Heart left ventricle (tissue), 16 donors: ENCODE data around the gene DRD3. TPM values are rescaled to one million over a fixed set of nuclear protein-coding genes. Genes with fewer than 3 reads are reported as not detected.
A peak's percentile ranks its signal among the peaks of the same experiment; 100 is the strongest.

Source experiments
- ATAC-seq, 4 donors: fragments of 200-7000 bp; cut with Tn5 transposase; one replicate each; pipeline ENCODE4 v1.9.1; 2020 to 2022; ENCODE audit warnings: moderate library complexity in 4 of 4, mild to moderate bottlenecking in 3 of 4, moderate number of reproducible peaks in 1 of 4
- DNase-seq, 5 donors: peaks; one replicate each; pipeline ENCODE4 v3.0.0-alpha.2; 2020
- H3K27ac ChIP-seq, 12 donors: fragments of 200-600 bp; sonication (generic) in 4 of 12; one replicate each; pipeline versions ENCODE4 v1.5.0 to v1.8.0; 2016 to 2022; ENCODE audit warnings: mild to moderate bottlenecking in 2 of 12
- H3K27me3 ChIP-seq, 9 donors: fragments of 200-600 bp; sonication (generic) in 2 of 9; one replicate each; pipeline versions ENCODE4 v1.5.1 to v1.8.0; 2016 to 2022; ENCODE audit warnings: mild to moderate bottlenecking in 3 of 9
- H3K36me3 ChIP-seq, 9 donors: fragments of 200-600 bp; sonication (generic) in 2 of 9; one replicate each; pipeline versions ENCODE4 v1.5.0 to v1.8.0; 2018 to 2022; ENCODE audit warnings: mild to moderate bottlenecking in 2 of 9
- H3K4me1 ChIP-seq, 12 donors: fragments of 200-600 bp; sonication (generic) in 4 of 12; one replicate each; pipeline versions ENCODE4 v1.5.0 to v1.8.0; 2016 to 2022; ENCODE audit warnings: mild to moderate bottlenecking in 3 of 12
- H3K4me3 ChIP-seq, 12 donors: fragments of 200-600 bp; sonication (generic) in 4 of 12; one replicate each; pipeline versions ENCODE4 v1.5.0 to v1.8.0; 2017 to 2022; ENCODE audit warnings: mild to moderate bottlenecking in 9 of 12, moderate library complexity in 4 of 12
- H3K9me3 ChIP-seq, 12 donors: fragments of 200-600 bp; sonication (generic) in 4 of 12; one replicate each; pipeline versions ENCODE4 v1.5.0 to v1.8.0; 2016 to 2022; ENCODE audit warnings: mild to moderate bottlenecking in 1 of 12
- POLR2A ChIP-seq, 2 donors: fragments of 450-650 bp; IDR thresholded peaks; one replicate each; pipeline ENCODE4 v1.6.1; 2017; ENCODE audit warnings: antibody characterized with exemption in 2 of 2, mild to moderate bottlenecking in 2 of 2, moderate library complexity in 2 of 2
- WGBS, 4 donors: extraction: QIAGEN DNeasy Blood & Tissue Kit in 2 of 4; methylation state at CpG; one replicate each; pipeline versions ENCODE4 v1.1.5 to v1.1.7; 2013 to 2018; 5-methylcytosine and 5-hydroxymethylcytosine counted together
- intact Hi-C, 10 donors: fragments of 100-400 bp; cut with DNase I; formaldehyde crosslinking; loops; one replicate each; pipeline versions ENCODE4 v1.11.1 to v1.14.2; 2022
- polyA plus RNA-seq, 2 donors: library from polyadenylated mRNA; stranded (reverse); fragments of 200-250 nt; gene quantifications; one replicate each; pipeline ENCODE4 v1.2.3, GENCODE V29; 2013
- total RNA-seq, 9 donors: library from RNA; depleted of rRNA in 2 of 9; stranded (reverse); fragments of >200 nt in 2 of 9; fragmentation: NEBNext Ultra II Directional in 3 of 9; extraction: Animal tissue kit (Norgen Biotek cat#: 25700) in 3 of 9; gene quantifications; one replicate each; pipeline versions ENCODE4 v1.1.0 to v1.2.4, GENCODE V29; 2016 to 2023
- TF ChIP-seq, protein P1 (sequence below), 12 donors: fragments of 200-600 bp; sonication (generic) in 4 of 12; IDR thresholded peaks; one replicate each; pipeline versions ENCODE4 v1.5.0 to v1.8.0; 2018 to 2022; ENCODE audit warnings: antibody characterized with exemption in 12 of 12, mild to moderate bottlenecking in 5 of 12
- donor health status: ischemic (EF 13 %, LVEDD 7.1; RV severe dilation, severe dysfunction).
- donor health status: healthy with polysubstance abuse.
- donor health status: DM: no; HTN: yes; CAD: no.
- donor health status: DM: no; HTN: no; CAD: no.
- donor health status: ischemic (EF 25% LVEDD 6.9; RV normal size, moderate dysfunction).
- donor health status: ischemic (EF 25% LVEDD 5.7; RV mildly dilated, moderate dysfunction).
- donor health status: healthy.
- donor health status: DM: yes; HTN: yes; CAD: no.
- donor health status: ischemic (EF 35%, LVEDD 5.7; RV mildly dilated, moderate dysfunction).
- donor health status: nonischemic (EF 11% LVEDD 7.7; RV severe dilation, severe dysfunction).
- donor health status: DM: yes; HTN: yes; CAD: no.
- donor health status: PGD.
- donor health status: ischemic (EF 29% LVEDD 5.4; RV normal size, mild dysfunction).
- donor health status: nonischemic (EF 23%, LVEDD 6.1; RV moderate dilation, normal function).

Gene DRD3
- total and polyA plus RNA-seq, 11 donors: not detected

- Histone ChIP-seq H3K4me1 (no peaks in the 10 kb centered on the region), H3K27me3 (no peaks in the 10 kb centered on the region), H3K9me3 (no peaks in the 10 kb centered on the region), H3K4me3 (no peak overlapping the region), H3K36me3 (peaks cover 0 to 68% (median 60%) of the 10 kb centered on the region in 9 donors), H3K27ac (no peak overlapping the region)
- ATAC-seq (no peak), DNase-seq (no peak)
- WGBS, 4 donors: 87 to 94% (median 87%) methylated on average over 2 of the region's 2 CpGs
- no peak for TF ChIP-seq POLR2A (IDR thresholded peaks at IDR 0.05)
- TF ChIP-seq, protein P1, sequence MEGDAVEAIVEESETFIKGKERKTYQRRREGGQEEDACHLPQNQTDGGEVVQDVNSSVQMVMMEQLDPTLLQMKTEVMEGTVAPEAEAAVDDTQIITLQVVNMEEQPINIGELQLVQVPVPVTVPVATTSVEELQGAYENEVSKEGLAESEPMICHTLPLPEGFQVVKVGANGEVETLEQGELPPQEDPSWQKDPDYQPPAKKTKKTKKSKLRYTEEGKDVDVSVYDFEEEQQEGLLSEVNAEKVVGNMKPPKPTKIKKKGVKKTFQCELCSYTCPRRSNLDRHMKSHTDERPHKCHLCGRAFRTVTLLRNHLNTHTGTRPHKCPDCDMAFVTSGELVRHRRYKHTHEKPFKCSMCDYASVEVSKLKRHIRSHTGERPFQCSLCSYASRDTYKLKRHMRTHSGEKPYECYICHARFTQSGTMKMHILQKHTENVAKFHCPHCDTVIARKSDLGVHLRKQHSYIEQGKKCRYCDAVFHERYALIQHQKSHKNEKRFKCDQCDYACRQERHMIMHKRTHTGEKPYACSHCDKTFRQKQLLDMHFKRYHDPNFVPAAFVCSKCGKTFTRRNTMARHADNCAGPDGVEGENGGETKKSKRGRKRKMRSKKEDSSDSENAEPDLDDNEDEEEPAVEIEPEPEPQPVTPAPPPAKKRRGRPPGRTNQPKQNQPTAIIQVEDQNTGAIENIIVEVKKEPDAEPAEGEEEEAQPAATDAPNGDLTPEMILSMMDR (IDR thresholded peaks at IDR 0.05): no peak
- intact Hi-C loops: no loop called here
Measured at GRCh38 chr3:114086356-114086755, 92.5 kb downstream of the DRD3 start.

DNA sequence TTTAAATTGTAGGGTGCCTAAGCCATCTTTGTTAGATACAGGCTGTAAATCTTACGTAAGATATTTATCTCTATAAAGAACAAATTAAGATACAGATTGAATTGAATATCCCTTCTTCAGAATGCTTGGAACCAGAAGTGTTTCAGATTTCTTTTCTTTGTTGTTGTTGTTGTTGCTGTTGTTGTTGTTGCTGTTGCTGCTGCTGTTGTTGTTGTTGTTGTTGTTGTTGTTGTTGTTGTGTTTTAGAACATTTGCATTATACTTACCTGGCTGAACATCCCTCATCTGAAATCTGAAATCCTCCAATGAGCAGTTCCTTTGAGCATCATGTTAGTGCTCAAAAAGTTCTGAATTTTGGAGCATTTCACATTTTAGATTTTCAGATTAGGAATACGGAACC lies 95.7 kb downstream of the DRD3 start:
- intact Hi-C loops: no loop called here
- Histone ChIP-seq H3K4me3 (no peak overlapping the region), H3K36me3 (peaks cover 0 to 98% (median 91%) of the 10 kb centered on the region in 9 donors), H3K27me3 (no peaks in the 10 kb centered on the region), H3K4me1 (peaks cover 0 to 7% (median 0%) of the 10 kb centered on the region in 12 donors), H3K27ac (no peak overlapping the region), H3K9me3 (no peaks in the 10 kb centered on the region)
- 97 to 100% (median 98%) methylated on average over 2 of the region's 2 CpGs for WGBS, 4 donors
- TF ChIP-seq POLR2A (IDR thresholded peaks at IDR 0.05): no peak
- TF ChIP-seq, protein P1 (IDR thresholded peaks at IDR 0.05): no peak
- no peak for ATAC-seq
- no peak for DNase-seq

- no peak overlapping the region for H3K4me3 ChIP-seq
- TF ChIP-seq POLR2A (IDR thresholded peaks at IDR 0.05): no peak
- TF ChIP-seq, protein P1 (IDR thresholded peaks at IDR 0.05): no peak
- no peak for DNase-seq
- H3K36me3 ChIP-seq: peaks cover 0 to 98% (median 91%) of the 10 kb centered on the region in 9 donors
- no peak overlapping the region for H3K27ac ChIP-seq
- peaks cover 0 to 7% (median 0%) of the 10 kb centered on the region in 12 donors for H3K4me1 ChIP-seq
- no peaks in the 10 kb centered on the region for H3K27me3 ChIP-seq
- intact Hi-C loops: no loop called here
- ATAC-seq: no peak
- no peaks in the 10 kb centered on the region for H3K9me3 ChIP-seq
Measured at GRCh38 chr3:114081037-114081436, 97.8 kb downstream of the DRD3 start.

DNA sequence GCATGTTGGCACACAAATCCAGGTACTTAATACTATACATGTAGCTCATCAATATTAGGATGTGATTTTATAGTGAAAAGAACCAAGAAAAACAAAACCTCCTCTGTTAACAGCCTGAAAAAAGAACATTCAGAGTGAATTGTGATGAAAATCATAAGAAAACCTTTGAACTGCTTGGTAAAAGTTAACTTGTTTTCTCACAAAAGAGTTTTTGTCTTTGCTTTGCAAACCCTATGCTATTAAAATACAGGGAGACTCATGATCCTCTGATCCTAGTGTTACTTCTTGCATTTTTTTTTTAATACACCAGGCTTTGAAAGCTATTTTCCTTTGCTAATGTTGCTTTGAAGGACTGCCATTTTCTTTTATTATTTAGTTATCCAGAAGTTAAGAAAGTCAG lies 98.7 kb downstream of the DRD3 start:
- peak overlapping the region in 8 of 12 donors; percentile 1 to 58 (median 20) for H3K27ac ChIP-seq
- intact Hi-C loops: no loop called here
- H3K36me3 ChIP-seq: peaks cover 0 to 98% (median 92%) of the 10 kb centered on the region in 9 donors
- ATAC-seq: no peak
- H3K4me3 ChIP-seq: peak overlapping the region in 6 of 12 donors; percentile 0 to 38 (median 16)
- peaks cover 0 to 7% (median 0%) of the 10 kb centered on the region in 12 donors for H3K4me1 ChIP-seq
- DNase-seq: no peak
- no peaks in the 10 kb centered on the region for H3K9me3 ChIP-seq
- no peaks in the 10 kb centered on the region for H3K27me3 ChIP-seq
- no peak for TF ChIP-seq POLR2A (IDR thresholded peaks at IDR 0.05)
- TF ChIP-seq, protein P1 (IDR thresholded peaks at IDR 0.05): no peak
